HL-60/S4 treated with retinoic acid at 250 ng/mL for 4 days and 3 days (cell line): Measurements from ENCODE around the gene AIF1L.

ENCODE experiments used
- in situ Hi-C: fragments of 300-500 bp; cut with MboI; formaldehyde crosslinking; loops from 2 replicates; pipeline ENCODE4 v1.7.0; 2022; ENCODE audit warnings: low sequenced_read_pairs

AIF1L gene

GRCh38 chr9:131160416-131161112, 64.2 kb downstream of the AIF1L start:
- in situ Hi-C loops, result no loop called here

GRCh38 chr9:131161585-131161984, 65.3 kb downstream of the AIF1L start:
- in situ Hi-C loops, result no loop called here

- in situ Hi-C loops, result no loop called here
Measured at GRCh38 chr9:131162886-131163285, 66.6 kb downstream of the AIF1L start.

- in situ Hi-C loops, result no loop called here
Measured at GRCh38 chr9:131165523-131165922, 69.2 kb downstream of the AIF1L start.

GRCh38 chr9:131167146-131167692, 70.9 kb downstream of the AIF1L start:
- in situ Hi-C loops, result no loop called here

- in situ Hi-C loops, result no loop called here
Measured at GRCh38 chr9:131167936-131168335, 71.6 kb downstream of the AIF1L start.

GRCh38 chr9:131169563-131170240, 73.4 kb downstream of the AIF1L start:
- in situ Hi-C loops, result no loop called here
